H9 (cell line): ENCODE measurements around the gene VGF. TPM values are rescaled to one million over a fixed set of nuclear protein-coding genes. Genes with fewer than 3 reads are reported as not detected.

Experiments used
- DNase-seq: peaks from one replicate; pipeline ENCODE4 v3.0.0-alpha.2; 2017
- H2AFZ ChIP-seq: one replicate; pipeline ENCODE4 v1.6.1; 2013; ENCODE audit warnings: mild to moderate bottlenecking, low read length, control low read depth, moderate library complexity
- H2AK5ac ChIP-seq: 2 replicates; pipeline ENCODE4 v1.6.1; 2013; ENCODE audit warnings: low read length, control low read depth, mixed read lengths; ENCODE audit not compliant: insufficient read length
- H2BK120ac ChIP-seq: one replicate; pipeline ENCODE4 v1.6.1; 2013; ENCODE audit warnings: low read depth, mild to moderate bottlenecking, low read length, control low read depth, inconsistent platforms; ENCODE audit not compliant: poor library complexity, severe bottlenecking
- H2BK12ac ChIP-seq: 2 replicates; pipeline ENCODE4 v1.6.1; 2013; ENCODE audit warnings: low read length, control low read depth, mixed read lengths, low read depth; ENCODE audit not compliant: insufficient read length
- H2BK15ac ChIP-seq: 2 replicates; pipeline ENCODE4 v1.6.1; 2013; ENCODE audit warnings: low read depth, low read length, control low read depth
- H2BK20ac ChIP-seq: one replicate; pipeline ENCODE4 v1.6.1; 2013; ENCODE audit warnings: low read depth, mild to moderate bottlenecking, low read length, control low read depth, inconsistent platforms; ENCODE audit not compliant: poor library complexity, severe bottlenecking
- H2BK5ac ChIP-seq: 2 replicates; pipeline ENCODE4 v1.6.1; 2013; ENCODE audit warnings: low read length, control low read depth, mixed read lengths; ENCODE audit not compliant: insufficient read length
- H3K14ac ChIP-seq: 2 replicates; pipeline ENCODE4 v1.6.1; 2013; ENCODE audit warnings: low read length, control low read depth; ENCODE audit not compliant: insufficient read depth
- H3K18ac ChIP-seq: 2 replicates; pipeline ENCODE4 v1.6.1; 2013; ENCODE audit warnings: low read depth, mild to moderate bottlenecking, mixed read lengths, low read length, control low read depth; ENCODE audit not compliant: insufficient read length
- H3K23ac ChIP-seq: 2 replicates; pipeline ENCODE4 v1.6.1; 2013; ENCODE audit warnings: low read length, control low read depth, mixed read lengths, low read depth; ENCODE audit not compliant: insufficient read length
- H3K23me2 ChIP-seq: 2 replicates; pipeline ENCODE4 v1.6.1; 2013; ENCODE audit warnings: low read depth, mild to moderate bottlenecking, mixed read lengths, low read length, control low read depth; ENCODE audit not compliant: insufficient read length, poor library complexity, severe bottlenecking
- H3K27ac ChIP-seq: 2 replicates; pipeline ENCODE4 v1.5.1; 2013; ENCODE audit warnings: low read length, control low read depth, mixed read lengths, low read depth; ENCODE audit not compliant: insufficient read length
- H3K27me3 ChIP-seq: 2 replicates; pipeline ENCODE4 v1.6.1; 2013; ENCODE audit warnings: low read length, control low read depth, inconsistent platforms; ENCODE audit not compliant: insufficient read depth
- H3K4ac ChIP-seq: 2 replicates; pipeline ENCODE4 v1.6.1; 2013; ENCODE audit warnings: low read depth, mild to moderate bottlenecking, control low read depth, inconsistent platforms, low read length, moderate library complexity
- H3K4me1 ChIP-seq: 2 replicates; pipeline ENCODE4 v1.6.1; 2013; ENCODE audit warnings: low read length, control low read depth, inconsistent platforms; ENCODE audit not compliant: insufficient read depth
- H3K4me2 ChIP-seq: 2 replicates; pipeline ENCODE4 v1.6.1; 2013; ENCODE audit warnings: low read length, control low read depth, mixed read lengths; ENCODE audit not compliant: insufficient read length, insufficient read depth
- H3K56ac ChIP-seq: 2 replicates; pipeline ENCODE4 v1.6.1; 2013; ENCODE audit warnings: low read depth, mild to moderate bottlenecking, mixed read lengths, low read length, control low read depth; ENCODE audit not compliant: insufficient read length
- H3K79me1 ChIP-seq: 2 replicates; pipeline ENCODE4 v1.6.1; 2013; ENCODE audit warnings: low read depth, mild to moderate bottlenecking, moderate library complexity, low read length, control low read depth, inconsistent platforms; ENCODE audit not compliant: insufficient read depth, poor library complexity, severe bottlenecking
- H3K79me2 ChIP-seq: 2 replicates; pipeline ENCODE4 v1.6.1; 2013; ENCODE audit warnings: low read length, control low read depth, inconsistent platforms; ENCODE audit not compliant: insufficient read depth
- H3K9ac ChIP-seq: 2 replicates; pipeline ENCODE4 v1.6.1; 2013; ENCODE audit warnings: low read length, control low read depth, mixed read lengths; ENCODE audit not compliant: insufficient read length; ENCODE audit errors: extremely low read depth
- H3K9me3 ChIP-seq: one replicate; pipeline ENCODE4 v1.6.1; 2013; ENCODE audit warnings: low read depth, low read length, inconsistent platforms; ENCODE audit not compliant: control insufficient read depth
- H3T11ph ChIP-seq: one replicate; pipeline ENCODE4 v1.6.1; 2013; ENCODE audit warnings: mild to moderate bottlenecking, low read length, control low read depth, inconsistent platforms
- H4K20me1 ChIP-seq: one replicate; pipeline ENCODE4 v1.6.1; 2013; ENCODE audit not compliant: control insufficient read depth, insufficient read length, insufficient read depth
- H4K5ac ChIP-seq: 2 replicates; pipeline ENCODE4 v1.6.1; 2013; ENCODE audit warnings: low read depth, mild to moderate bottlenecking, mixed read lengths, low read length, control low read depth; ENCODE audit not compliant: insufficient read length
- H4K8ac ChIP-seq: replicated peaks from 2 replicates; pipeline ENCODE4 v1.6.1; 2013; ENCODE audit warnings: low read length, control low read depth, mixed read lengths, low read depth; ENCODE audit not compliant: insufficient read length
- H4K91ac ChIP-seq: 2 replicates; pipeline ENCODE4 v1.6.1; 2013; ENCODE audit warnings: low read depth, mild to moderate bottlenecking, moderate library complexity, mixed read lengths, low read length, control low read depth; ENCODE audit not compliant: insufficient read length
- H3K27ac Mint-ChIP-seq, 3 experiments: 2 replicates in 2 of 3; 3 replicates in 1 of 3; pipeline ENCODE4 v1.8.0; 2020 to 2021; ENCODE audit warnings: mixed read lengths in 3 of 3, mild to moderate bottlenecking in 1 of 3, moderate library complexity in 1 of 3
- H3K27me3 Mint-ChIP-seq: 2 replicates; pipeline ENCODE4 v1.8.0; 2021; ENCODE audit warnings: low read depth, mild to moderate bottlenecking, moderate library complexity, mixed read lengths
- H3K36me3 Mint-ChIP-seq, 3 experiments: 2 replicates in 2 of 3; 3 replicates in 1 of 3; pipeline ENCODE4 v1.8.0; 2020 to 2021; ENCODE audit warnings: low read depth in 3 of 3, mixed read lengths in 3 of 3; ENCODE audit not compliant: insufficient read depth in 1 of 3
- H3K4me1 Mint-ChIP-seq, 2 experiments: 2 replicates each; pipeline ENCODE4 v1.8.0; 2020; ENCODE audit warnings: mixed read lengths in 2 of 2
- H3K4me3 Mint-ChIP-seq, 2 experiments: 2 replicates in 1 of 2; 3 replicates in 1 of 2; pipeline ENCODE4 v1.8.0; 2020 to 2021; ENCODE audit warnings: mild to moderate bottlenecking in 2 of 2, mixed read lengths in 2 of 2, moderate library complexity in 1 of 2
- H3K9me3 Mint-ChIP-seq, 2 experiments: 2 replicates in 1 of 2; 3 replicates in 1 of 2; pipeline ENCODE4 v1.8.0; 2020; ENCODE audit warnings: mild to moderate bottlenecking in 2 of 2, mixed read lengths in 2 of 2, moderate library complexity in 1 of 2
- CTCF ChIP-seq: fragments of 200-600 bp; sonication (generic); conservative IDR thresholded peaks from 3 replicates; pipeline ENCODE4 v1.8.0; 2021; ENCODE audit warnings: antibody characterized with exemption, mild to moderate bottlenecking
- WGBS: extraction: QIAGEN DNeasy Blood & Tissue Kit; methylation state at CpG from one replicate; pipeline ENCODE4 v1.1.7; 2013; ENCODE audit warnings: missing lambda C conversion rate, low lambda C conversion rate, mixed read lengths; ENCODE audit not compliant: insufficient read length; ENCODE audit errors: extremely low coverage; 5-methylcytosine and 5-hydroxymethylcytosine counted together
- total RNA-seq: library from RNA; stranded (reverse); gene quantifications from 2 replicates; pipeline ENCODE4 v1.2.1, GENCODE V29; 2021

VGF gene
- total RNA-seq, 1 experiment from 2014 or later = 37.1 TPM

GRCh38 chr7:101169110-101169837 lies 3.9 kb upstream of the VGF start:
- Histone ChIP-seq H3K27me3 (peaks cover 49% of the 10 kb centered on the region), H2AK5ac (no peak overlapping the region), H3K79me1 (no peaks in the 10 kb centered on the region), H3K79me2 (no peaks in the 10 kb centered on the region), H3K27ac (no peak overlapping the region), H4K5ac (no peak overlapping the region), H2AFZ (no peak overlapping the region), H4K91ac (no peak overlapping the region), H2BK15ac (no peak overlapping the region), H2BK5ac (no peak overlapping the region), H3K14ac (no peak overlapping the region), H3K56ac (no peak overlapping the region), H4K20me1 (no peaks in the 10 kb centered on the region), H3K23ac (no peak overlapping the region), H2BK12ac (no peak overlapping the region), H4K8ac (no peak overlapping the region), H3K9ac (no peak overlapping the region), H3K4me2 (peak overlapping the region; percentile 63), H3K4ac (no peak overlapping the region), H3K9me3 (no peaks in the 10 kb centered on the region), H3K18ac (peak overlapping the region; percentile 22), H2BK120ac (no peak overlapping the region), H2BK20ac (no peak overlapping the region), H3T11ph (no peak overlapping the region), H3K4me1 (peaks cover 16% of the 10 kb centered on the region; the same call in 1 of the 2 replicates), H3K23me2 (peaks cover 58% of the 10 kb centered on the region)
- peaks cover 95% of the 10 kb centered on the region for H3K27me3 Mint-ChIP-seq
- peak; percentile 33 for DNase-seq
- WGBS = no CpG with 5 or more reads among the region's 18 CpGs
- TF ChIP-seq CTCF = no peak
- peak overlapping the region; percentile 79 to 87 for H3K4me3 Mint-ChIP-seq
- H3K36me3 Mint-ChIP-seq = no peaks in the 10 kb centered on the region
- no peaks in the 10 kb centered on the region; a peak in 1 of 5 replicates for H3K9me3 Mint-ChIP-seq
- no peak overlapping the region for H3K27ac Mint-ChIP-seq
- peaks cover 66 to 80% of the 10 kb centered on the region in 2 experiments for H3K4me1 Mint-ChIP-seq
